Right atrium auricular region (tissue), 2 donors: ENCODE data around the gene RDX. TPM values are rescaled to one million over a fixed set of nuclear protein-coding genes. Genes with fewer than 3 reads are reported as not detected.
A peak's percentile ranks its signal among the peaks of the same experiment; 100 is the strongest.
"Not testable (repeated sequence)": the region's sequence is repeated elsewhere in the genome, so short reads cannot be mapped to it uniquely, and the experiment has no call there.

Experiments
- DNase-seq: peaks from one replicate; pipeline ENCODE4 v3.0.0-alpha.2; 2019; ENCODE audit warnings: low spot score
- H3K27ac ChIP-seq, 2 donors: fragments of 200-600 bp; sonication (generic); 1 replicate in 1 of 2; 2 replicates in 1 of 2; pipeline ENCODE4 v1.5.1; 2016 to 2019
- H3K27me3 ChIP-seq, 2 donors: fragments of 200-600 bp; sonication (generic); one replicate each; pipeline versions ENCODE4 v1.5.1 to v1.6.0; 2017 to 2019
- H3K36me3 ChIP-seq: fragments of 200-600 bp; sonication (generic); one replicate; pipeline ENCODE4 v1.5.1; 2016
- H3K4me1 ChIP-seq, 2 donors: fragments of 200-600 bp; sonication (generic); one replicate each; pipeline versions ENCODE4 v1.5.1 to v1.6.0; 2017 to 2019
- H3K4me3 ChIP-seq, 2 donors: fragments of 200-600 bp; sonication (generic); 1 replicate in 1 of 2; 2 replicates in 1 of 2; pipeline ENCODE4 v1.5.1; 2017 to 2019; ENCODE audit warnings: mild to moderate bottlenecking in 1 of 2, moderate library complexity in 1 of 2
- H3K9me3 ChIP-seq, 2 donors: fragments of 200-600 bp; sonication (generic); one replicate each; pipeline ENCODE4 v1.5.1; 2019
- total RNA-seq, 2 donors: library from RNA; depleted of rRNA; stranded (reverse); fragments of >200 nt; gene quantifications; one replicate each; pipeline ENCODE4 v1.1.0, GENCODE V29; 2016
- TF ChIP-seq, protein P1 (sequence below), 2 donors: fragments of 200-600 bp; sonication (generic); IDR thresholded peaks; one replicate each; pipeline ENCODE4 v1.5.1; 2019; ENCODE audit warnings: antibody characterized with exemption in 2 of 2

RDX gene
- total RNA-seq, 2 donors from 2014 or later, result 58.8 to 78.5 TPM

DNA sequence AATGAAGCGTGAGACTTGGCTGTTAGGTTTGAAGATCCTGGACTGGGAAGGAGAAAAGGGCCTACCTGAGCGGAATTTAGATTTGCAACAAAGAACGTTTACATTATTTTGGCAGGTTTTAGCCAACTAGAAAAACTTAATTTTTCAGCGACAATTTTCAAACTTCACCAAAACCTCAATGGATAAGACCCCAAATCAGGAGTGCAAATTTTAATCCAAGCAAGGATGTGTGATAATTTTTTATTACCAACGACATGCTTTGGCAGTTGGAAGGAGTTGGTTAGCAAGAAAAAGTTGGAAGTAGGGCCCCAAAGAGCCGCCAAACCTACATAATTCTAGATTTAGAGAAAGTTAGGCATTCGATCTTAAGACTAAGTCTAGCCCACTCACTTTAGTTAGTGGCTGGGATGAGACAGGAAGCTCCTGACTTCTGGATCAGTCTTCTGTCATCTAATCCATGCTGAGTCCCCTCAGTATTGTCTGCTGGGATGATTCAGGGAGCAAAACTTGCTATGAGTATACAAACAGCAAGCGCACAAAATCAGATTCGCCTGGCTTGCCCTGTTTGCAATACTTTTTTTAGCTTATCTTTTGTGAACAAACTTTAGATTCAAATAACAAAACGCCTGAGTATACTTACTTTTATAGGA is 787 bp upstream of the RDX start:
- H3K27ac ChIP-seq, result peak overlapping the region; percentile 97
- DNase-seq, result no peak
- peak overlapping the region; percentile 88 to 89 for H3K4me3 ChIP-seq

GRCh38 chr11:110295531-110296225 is 736 bp downstream of the RDX start:
- no peak for DNase-seq
- H3K4me1 ChIP-seq, result peaks cover 0 to 39% of the 10 kb centered on the region in 2 donors
- no peaks in the 10 kb centered on the region for H3K9me3 ChIP-seq
- no peaks in the 10 kb centered on the region for H3K36me3 ChIP-seq
- peak overlapping the region; percentile 88 to 89 for H3K4me3 ChIP-seq
- TF ChIP-seq, protein P1, sequence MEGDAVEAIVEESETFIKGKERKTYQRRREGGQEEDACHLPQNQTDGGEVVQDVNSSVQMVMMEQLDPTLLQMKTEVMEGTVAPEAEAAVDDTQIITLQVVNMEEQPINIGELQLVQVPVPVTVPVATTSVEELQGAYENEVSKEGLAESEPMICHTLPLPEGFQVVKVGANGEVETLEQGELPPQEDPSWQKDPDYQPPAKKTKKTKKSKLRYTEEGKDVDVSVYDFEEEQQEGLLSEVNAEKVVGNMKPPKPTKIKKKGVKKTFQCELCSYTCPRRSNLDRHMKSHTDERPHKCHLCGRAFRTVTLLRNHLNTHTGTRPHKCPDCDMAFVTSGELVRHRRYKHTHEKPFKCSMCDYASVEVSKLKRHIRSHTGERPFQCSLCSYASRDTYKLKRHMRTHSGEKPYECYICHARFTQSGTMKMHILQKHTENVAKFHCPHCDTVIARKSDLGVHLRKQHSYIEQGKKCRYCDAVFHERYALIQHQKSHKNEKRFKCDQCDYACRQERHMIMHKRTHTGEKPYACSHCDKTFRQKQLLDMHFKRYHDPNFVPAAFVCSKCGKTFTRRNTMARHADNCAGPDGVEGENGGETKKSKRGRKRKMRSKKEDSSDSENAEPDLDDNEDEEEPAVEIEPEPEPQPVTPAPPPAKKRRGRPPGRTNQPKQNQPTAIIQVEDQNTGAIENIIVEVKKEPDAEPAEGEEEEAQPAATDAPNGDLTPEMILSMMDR (IDR thresholded peaks at IDR 0.05), result no peak
- H3K27me3 ChIP-seq, result no peaks in the 10 kb centered on the region
- peak overlapping the region; percentile 97 for H3K27ac ChIP-seq

More for the DNA sequence above, 787 bp upstream of the RDX start:
- Histone ChIP-seq H3K9me3 (no peaks in the 10 kb centered on the region), H3K27me3 (no peaks in the 10 kb centered on the region), H3K4me1 (peaks cover 0 to 34% of the 10 kb centered on the region in 2 donors), H3K36me3 (no peaks in the 10 kb centered on the region)
- TF ChIP-seq, protein P1 (IDR thresholded peaks at IDR 0.05), result no peak

DNA sequence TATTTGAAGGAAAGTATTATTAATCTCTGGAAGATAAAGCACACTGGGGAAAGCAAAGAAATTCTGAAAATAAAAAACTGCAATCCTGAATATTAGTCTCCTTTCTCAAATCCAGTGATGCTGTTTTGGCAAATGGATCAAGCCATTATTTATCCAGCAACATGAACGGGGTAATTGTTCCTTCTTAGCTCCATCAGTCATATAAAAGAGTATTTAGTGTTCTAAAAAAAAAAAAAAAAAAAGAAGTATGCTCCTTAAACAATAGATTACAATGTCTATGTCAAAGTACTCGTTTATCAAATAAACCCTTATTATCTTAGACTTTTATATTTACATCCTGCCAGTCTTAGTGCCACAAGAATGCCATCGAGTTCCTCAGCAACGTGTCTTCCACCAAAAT is 1.3 kb downstream of the RDX start:
- TF ChIP-seq, protein P1 (IDR thresholded peaks at IDR 0.05), result no peak
- H3K27ac ChIP-seq, result peak overlapping the region in 1 of 2 donors; percentile 97
- H3K27me3 ChIP-seq, result no peaks in the 10 kb centered on the region
- DNase-seq, result no peak
- H3K36me3 ChIP-seq, result no peaks in the 10 kb centered on the region
- peak overlapping the region; percentile 88 to 89 for H3K4me3 ChIP-seq
- no peaks in the 10 kb centered on the region for H3K9me3 ChIP-seq
- H3K4me1 ChIP-seq, result peaks cover 0 to 39% of the 10 kb centered on the region in 2 donors

GRCh38 chr11:110294509-110294908 is 1.9 kb downstream of the RDX start:
- TF ChIP-seq, protein P1 (IDR thresholded peaks at IDR 0.05), result no peak
- Histone ChIP-seq H3K36me3 (no peaks in the 10 kb centered on the region), H3K4me3 (peak overlapping the region in 1 of 2 donors; percentile 89), H3K9me3 (no peaks in the 10 kb centered on the region), H3K27ac (no peak overlapping the region), H3K27me3 (no peaks in the 10 kb centered on the region), H3K4me1 (peaks cover 0 to 39% of the 10 kb centered on the region in 2 donors)
- no peak for DNase-seq

- DNase-seq, result no peak
- Histone ChIP-seq H3K4me1 (peaks cover 0 to 39% of the 10 kb centered on the region in 2 donors), H3K27me3 (no peaks in the 10 kb centered on the region), H3K9me3 (no peaks in the 10 kb centered on the region), H3K36me3 (no peaks in the 10 kb centered on the region), H3K4me3 (no peak overlapping the region), H3K27ac (no peak overlapping the region)
- TF ChIP-seq, protein P1 (IDR thresholded peaks at IDR 0.05), result no peak
These were observed 3.0 kb downstream of the RDX start for GRCh38 chr11:110293389-110293788.

DNA sequence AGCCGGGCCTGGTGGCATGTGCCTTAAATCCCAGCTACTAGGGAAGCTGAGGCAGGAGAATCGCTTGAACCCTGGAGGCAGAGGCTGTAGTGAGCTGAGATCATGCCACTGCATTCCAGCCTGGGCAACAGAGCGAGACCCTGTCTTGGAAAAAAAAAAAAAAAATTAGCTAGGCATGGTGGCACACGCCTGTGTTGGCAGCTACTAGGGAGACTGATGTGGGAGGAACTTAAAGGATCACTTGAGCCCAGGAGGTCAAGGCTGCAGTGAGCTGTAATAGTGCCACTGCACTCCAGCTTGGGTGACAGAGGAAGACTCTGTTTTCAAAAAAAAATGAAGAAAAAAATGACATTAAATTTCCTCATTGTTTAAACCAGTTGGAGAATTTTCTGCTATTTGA is 4.3 kb downstream of the RDX start:
- peaks cover 0 to 47% of the 10 kb centered on the region in 2 donors for H3K4me1 ChIP-seq
- H3K27me3 ChIP-seq, H3K9me3 ChIP-seq, DNase-seq, H3K36me3 ChIP-seq, H3K27ac ChIP-seq, H3K4me3 ChIP-seq: not testable (repeated sequence)
